HTR-8/SVneo (cell line): ENCODE data around the gene SRGAP3.
A peak's percentile ranks its signal among the peaks of the same experiment; 100 is the strongest.

ENCODE experiments used
- DNase-seq: peaks from one replicate; pipeline ENCODE4 v3.0.0; 2011; ENCODE audit warnings: low spot score, mixed read lengths; ENCODE audit not compliant: insufficient read length
- FAIRE-seq: peaks from 2 replicates; lab custom pipeline; 2011; peaks lifted over from hg19 to GRCh38; lab: Jason Lieb, UNC

Gene SRGAP3

DNA sequence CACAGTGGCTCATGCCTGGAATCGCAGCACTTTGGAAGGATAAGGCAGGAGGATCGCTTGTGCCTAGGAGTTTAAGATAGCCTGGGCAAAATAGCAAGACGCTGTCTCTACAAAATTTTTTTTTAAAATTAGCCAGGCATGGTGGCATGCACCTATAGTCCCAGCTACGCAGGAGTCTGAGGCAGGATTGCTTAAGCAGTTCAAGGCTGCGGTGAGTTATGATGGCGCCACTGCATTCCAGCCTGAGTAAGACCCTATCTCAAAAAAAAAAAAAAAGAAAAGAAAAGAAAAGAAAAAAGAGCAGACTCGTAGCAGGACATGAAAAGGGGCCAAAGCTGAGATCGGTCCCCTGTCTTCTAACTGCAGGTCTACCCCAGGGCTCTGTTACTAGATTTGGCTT lies 18.9 kb downstream of the SRGAP3 start:
- no peak for FAIRE-seq

DNA sequence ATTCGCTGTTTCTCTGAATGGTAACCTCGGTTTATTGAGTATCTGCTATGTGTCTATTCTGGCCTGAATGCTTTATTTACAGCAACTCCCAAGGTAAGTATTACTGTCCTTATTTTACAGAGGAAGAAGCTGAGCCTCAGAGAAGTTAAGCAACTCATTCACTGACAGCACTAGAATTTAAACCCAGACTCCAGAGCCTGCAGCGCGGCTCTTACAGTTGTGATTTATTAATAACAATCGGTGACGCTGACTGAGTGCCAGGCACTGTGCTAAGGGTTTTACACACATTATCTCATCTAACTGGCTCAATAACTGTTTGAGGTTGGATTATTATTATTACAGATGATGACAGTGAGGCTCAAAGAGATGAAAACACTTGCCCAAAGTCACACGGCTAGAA lies 19.6 kb downstream of the SRGAP3 start:
- FAIRE-seq = no peak
- DNase-seq = no peak

More for the DNA sequence above, 18.9 kb downstream of the SRGAP3 start:
- no peak for DNase-seq

DNA sequence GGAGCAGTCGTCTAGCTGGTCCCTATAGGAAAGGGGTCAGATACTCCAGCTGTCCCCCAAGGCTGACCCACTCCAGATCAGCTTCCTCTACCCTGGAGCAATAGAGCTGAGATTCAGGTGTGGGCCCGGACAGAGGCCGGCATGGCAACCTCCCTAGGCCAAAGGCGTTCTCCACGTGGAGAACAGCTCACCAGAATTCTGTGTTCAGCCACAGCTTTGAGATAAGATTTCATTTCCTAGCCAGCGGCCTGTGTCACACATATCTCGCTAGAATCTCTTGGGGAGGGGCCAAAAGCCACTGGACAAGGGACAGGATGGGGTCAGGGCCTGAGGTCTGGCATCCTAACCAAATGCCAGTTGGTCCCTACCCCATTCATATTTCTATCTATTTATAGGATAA lies 20.1 kb downstream of the SRGAP3 start:
- FAIRE-seq (no peak), DNase-seq (no peak)

DNA sequence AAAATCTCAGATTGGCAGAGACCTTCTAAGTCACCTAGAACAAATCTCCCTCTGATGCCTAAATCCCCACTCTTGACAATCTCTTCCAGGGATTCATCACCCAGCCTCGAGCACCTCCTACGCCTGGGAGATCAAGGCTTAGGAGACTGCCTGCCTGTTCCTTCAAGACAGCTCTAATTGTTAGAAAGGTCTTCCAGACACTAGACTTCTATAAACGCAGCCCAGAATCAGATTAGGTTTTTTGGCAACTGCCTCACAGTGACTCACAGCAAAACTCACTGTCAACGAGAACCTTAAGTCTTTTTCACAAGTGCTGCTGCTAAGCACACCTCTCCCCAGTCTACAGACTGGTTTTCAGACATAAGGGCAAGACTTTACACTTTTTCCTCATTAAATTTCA lies 23.1 kb downstream of the SRGAP3 start:
- DNase-seq (no peak), FAIRE-seq (no peak)

DNA sequence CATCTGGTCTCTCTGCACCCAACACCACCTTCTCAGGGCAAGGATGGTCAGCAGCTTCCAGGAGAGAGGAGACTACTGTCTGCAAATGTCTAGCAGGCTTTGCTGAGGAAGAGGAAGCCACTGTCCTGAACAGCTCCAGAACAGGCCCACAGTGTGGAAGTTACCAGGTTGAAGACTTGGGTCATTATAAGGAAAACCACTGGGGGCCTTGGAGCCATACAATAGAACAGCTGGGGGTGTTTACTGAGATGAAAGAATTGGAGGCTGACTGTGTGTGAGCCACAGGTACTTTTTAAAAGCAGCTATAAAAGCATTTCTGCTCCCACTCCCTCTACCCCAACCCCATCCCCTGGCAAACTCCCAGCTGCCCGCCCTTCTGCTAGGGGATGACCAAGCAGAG lies 24.2 kb downstream of the SRGAP3 start:
- DNase-seq = no peak
- no peak for FAIRE-seq

DNA sequence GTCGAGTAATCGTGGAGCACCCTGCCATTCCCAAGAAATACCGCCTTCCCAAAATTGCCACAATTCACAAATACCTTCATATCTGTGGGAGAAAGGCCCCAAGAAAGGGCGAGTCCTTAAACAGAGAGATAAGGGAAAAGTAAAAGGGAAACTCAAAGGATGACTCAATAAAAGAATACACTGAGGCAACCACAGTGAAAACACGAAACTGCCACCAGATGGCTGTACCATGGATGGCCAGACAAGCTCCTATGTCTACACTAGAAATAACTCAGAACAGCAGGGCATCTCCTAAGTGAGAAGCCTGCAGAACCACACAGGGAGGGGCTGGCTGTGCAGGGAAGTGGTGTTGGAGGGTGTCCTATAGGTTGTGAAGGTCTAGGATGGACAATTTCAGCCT lies 25.0 kb downstream of the SRGAP3 start:
- DNase-seq (no peak), FAIRE-seq (no peak)

DNA sequence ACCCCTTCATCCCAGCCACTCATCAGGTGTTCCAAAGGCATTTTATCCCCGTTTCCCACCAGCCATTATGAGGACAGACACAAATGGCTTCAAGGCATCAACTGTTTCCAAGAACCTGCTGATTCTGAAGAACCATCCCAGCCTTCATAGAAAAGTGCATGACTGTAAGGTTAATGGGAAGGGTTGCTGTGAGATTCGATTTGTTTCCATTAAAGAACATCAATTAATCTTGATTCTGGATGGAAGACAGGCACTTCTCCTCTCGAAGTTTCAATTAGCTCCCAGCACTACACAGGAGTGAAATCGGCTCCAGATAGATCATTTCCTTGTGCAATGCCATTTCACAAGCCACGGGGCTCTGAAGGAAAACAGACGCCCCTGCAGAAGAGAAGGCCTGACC lies 25.8 kb downstream of the SRGAP3 start:
- FAIRE-seq (no peak), DNase-seq (no peak)

DNA sequence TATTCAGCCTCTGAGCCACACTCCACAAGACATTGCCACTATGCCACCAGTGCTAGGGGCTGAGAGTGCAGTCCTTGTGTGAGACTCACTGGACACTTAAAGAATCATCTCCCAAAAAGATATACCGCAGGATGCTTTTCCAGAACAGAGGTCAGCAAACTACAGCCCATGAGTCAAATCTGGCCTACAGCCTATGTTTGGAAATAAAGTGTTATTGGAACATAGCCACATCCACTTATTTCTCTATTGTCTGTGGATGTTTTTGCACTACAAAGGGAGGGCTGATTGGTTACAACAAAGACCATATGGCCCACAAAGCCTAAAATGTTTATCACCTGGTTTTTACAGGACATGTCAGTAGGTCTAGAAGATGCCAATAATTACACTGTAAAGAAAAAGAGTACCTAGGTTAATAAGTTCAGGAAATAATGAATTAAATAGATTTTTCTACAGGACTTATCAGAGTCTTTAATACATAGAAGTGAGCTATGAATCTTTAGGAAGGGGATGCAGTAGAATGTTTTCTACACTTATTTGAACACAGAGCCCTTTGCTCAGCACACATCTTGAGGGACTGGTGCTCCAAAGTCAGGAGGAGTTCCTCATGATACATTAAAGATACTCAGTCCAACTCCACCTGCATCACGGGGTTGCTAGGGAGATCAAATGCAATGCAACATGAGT lies 26.3 kb downstream of the SRGAP3 start:
- FAIRE-seq (no peak), DNase-seq (no peak)

DNA sequence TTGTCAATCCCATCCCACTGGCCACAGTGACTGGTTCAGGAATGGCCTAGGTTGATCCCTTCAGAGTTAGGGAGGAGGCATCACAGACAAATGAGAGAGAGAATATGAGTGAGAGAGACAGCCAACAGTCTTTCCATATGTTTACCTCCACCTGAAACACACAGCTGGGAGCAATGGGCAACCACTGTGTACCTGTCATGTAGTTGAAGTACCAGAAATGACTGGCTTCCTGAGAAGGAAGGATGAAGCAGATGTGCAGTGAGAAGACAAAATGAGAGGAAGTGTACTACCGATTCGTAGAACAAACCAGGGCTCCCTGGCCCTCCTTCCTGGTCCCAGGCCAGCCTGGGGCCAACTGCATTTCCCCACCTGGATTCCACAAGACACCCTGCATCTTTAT lies 27.4 kb downstream of the SRGAP3 start:
- no peak for DNase-seq
- no peak for FAIRE-seq

DNA sequence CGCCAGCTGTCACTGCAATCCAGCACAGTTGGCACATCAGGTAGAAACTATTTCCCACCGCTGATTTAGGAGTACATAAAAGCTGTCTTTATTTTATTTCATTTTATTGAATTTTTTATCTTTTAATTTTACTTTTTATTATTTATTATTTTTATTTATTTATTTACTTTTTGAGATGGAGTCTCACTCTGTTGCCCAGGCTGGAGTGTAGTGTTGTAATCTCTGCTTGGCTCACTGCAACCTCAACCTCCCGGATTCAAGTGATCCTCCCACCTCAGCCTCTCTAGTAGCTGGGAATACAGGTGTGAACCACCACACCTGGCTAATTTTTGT lies 31.0 kb downstream of the SRGAP3 start:
- DNase-seq (no peak), FAIRE-seq (no peak)

DNA sequence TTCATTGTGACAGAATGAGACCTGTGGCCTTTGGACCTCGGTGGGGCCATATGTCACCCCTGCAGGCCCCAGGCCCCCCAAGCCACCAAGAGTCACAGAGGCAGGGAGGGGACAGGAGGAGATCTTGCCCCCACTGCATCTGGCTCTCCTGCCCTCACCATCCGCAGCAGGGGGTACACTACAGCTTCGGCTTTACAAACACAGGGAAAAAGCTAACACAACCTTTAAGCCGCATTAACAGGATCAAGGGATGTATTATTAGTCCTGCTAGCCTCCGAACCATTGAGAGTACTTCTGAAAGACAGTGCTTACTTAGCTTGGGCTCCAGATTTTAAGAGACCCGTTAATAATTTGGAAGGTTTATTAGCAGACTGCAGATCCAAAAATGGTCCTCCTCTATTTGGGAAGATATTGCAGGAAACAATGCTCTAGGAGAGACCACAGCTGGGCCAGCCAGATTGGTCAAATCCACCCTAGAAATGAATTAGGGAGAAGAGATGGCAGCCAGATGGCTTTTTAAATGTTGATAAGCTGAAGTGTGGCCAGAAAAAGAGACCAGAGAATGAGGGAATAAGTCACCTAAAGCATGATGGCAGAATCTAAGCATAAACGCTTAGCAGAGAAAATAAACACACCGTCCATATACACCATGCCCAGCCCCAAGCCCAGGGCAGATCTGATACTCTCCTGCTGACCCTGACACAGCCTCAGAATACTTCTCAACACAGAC lies 31.5 kb downstream of the SRGAP3 start:
- no peak for DNase-seq
- no peak for FAIRE-seq

DNA sequence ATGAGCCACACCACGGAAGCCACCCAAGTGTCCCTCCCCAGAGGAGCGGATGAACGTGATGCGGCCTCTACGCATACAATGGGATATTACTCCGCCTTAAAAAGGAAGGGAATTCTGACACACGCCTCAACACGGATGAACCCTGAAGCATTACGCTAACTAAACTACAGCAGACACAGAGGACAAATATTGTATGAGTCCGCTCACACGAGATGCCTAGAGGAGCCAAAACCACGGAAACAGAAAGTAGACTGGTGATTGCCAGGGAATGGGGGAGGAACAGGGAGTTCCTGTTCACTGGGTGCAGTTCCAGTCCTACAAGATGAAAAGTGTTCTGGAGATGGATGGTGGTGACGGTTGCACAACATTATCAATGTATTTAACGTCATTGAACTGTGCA lies 32.7 kb downstream of the SRGAP3 start:
- no peak for DNase-seq
- no peak for FAIRE-seq

DNA sequence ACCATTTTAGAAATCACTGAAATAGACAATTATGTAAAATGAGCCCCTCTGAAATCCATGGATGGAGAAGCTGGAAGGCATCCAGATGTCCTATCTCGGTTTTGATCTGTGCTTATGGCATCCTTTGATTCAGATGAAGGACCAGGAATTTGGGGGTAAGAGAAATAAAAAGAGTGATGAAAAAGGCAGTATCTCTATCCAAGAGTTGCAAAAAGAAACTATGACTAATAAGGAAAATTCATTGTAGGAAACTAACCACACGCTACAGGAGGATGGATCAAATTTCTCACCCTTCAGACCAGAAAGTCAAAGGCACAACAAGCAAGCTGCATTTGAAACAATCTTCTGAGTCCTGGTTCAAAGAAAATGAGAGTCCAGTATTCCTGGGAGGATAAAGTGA lies 34.8 kb downstream of the SRGAP3 start:
- DNase-seq (peak; percentile 49), FAIRE-seq (no peak)

DNA sequence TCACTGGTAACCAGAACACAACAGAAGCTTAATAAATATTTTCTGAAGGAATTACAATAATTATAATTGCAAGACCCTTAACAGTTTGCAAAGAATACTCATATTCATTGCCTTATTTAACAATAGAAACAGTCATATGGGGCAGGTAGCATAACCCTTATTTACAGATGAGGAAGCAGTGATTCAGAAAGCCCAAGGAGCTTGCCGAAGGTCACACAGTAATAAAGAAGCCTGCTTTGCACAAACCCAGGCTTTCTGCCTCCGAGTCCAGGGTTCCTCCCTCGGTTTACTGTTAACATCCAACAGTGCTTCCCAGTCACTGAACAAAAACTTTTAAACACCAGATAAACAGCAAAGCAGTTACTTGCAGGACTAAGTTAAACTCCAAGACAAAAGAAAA lies 35.3 kb downstream of the SRGAP3 start:
- DNase-seq (no peak), FAIRE-seq (no peak)

DNA sequence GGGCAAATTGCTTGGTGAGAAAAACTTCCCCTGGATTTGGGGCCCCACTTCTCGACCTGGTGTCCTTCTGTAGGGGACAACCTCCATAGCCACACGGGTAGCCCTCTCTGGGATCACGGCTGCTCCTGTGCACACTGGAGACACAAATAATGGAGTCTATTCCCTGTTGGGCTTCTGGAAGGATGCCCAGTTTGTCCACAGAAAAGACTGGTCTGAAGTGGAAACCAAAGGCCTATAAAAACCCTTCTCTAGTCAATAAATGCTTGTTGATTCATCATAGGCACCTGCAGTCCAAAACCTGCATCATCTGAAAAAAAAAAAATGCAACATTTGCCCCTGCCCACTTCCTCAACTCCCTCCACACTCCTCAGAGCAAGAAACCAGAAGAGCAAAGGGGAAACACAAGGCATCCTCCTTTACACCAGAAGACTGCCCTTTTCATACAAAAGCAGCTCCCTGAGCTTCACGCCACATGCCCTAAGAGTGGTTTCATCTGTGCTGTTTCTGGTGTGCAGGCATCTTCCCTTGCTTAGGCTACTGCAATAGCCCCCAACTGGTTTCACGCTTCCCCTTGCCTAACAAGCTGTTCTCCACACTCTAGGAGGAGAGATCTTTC lies 36.3 kb downstream of the SRGAP3 start:
- DNase-seq = no peak
- no peak for FAIRE-seq

DNA sequence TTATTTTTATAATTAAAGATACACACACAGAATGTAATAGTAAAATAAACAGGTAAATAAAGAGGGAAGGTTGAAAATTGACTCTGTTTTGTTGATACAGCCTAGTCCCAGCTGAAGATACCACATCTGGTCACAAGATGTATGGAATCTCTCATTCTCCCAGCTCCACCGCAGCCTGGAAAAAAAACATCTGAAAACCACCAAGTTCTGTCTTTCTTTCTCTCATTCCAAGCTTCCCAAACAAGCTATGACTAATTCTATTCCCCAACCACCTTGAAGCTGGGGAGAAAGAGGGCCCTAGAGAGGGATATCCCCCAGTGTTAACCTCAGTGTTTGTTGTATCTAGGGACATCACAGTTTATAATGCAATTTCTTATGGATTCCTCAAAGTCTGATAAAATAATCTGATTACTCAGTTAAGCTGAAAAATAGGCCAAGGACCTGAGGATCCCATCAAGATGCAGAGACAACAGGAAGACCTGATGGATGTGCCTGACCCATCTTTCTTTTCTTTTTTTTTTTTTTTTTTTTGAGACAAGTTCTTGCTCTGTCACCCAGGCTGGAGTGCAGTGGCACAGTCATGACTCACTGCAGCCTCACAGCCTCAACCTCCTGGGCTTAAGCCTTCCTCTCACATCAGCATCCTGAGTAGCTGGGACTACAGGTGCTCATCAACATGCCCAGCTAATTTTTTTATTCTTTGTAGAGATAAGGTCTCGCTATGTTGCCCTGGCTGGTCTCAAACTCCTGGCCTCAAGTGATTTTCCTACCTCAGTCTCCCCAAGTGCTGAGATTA lies 38.1 kb downstream of the SRGAP3 start:
- DNase-seq = no peak
- FAIRE-seq = no peak

DNA sequence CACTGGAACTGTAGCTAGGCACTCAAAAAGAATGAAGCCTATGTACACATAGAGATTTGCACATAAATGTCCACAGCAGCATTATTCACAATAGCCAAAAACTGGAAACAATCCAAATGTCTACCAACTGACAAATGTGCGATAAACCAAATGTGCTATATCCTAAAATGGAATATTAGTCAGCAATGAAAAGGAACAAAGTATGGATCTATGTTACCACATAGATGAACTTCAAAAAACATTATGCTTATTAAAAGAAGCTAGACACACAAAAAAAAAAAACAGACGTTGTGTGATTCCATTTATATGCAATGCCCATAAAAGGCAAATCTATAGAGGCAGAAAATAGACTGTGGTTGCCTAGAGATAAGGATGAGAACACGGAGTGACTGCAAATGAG lies 39.7 kb downstream of the SRGAP3 start:
- FAIRE-seq (no peak), DNase-seq (no peak)

DNA sequence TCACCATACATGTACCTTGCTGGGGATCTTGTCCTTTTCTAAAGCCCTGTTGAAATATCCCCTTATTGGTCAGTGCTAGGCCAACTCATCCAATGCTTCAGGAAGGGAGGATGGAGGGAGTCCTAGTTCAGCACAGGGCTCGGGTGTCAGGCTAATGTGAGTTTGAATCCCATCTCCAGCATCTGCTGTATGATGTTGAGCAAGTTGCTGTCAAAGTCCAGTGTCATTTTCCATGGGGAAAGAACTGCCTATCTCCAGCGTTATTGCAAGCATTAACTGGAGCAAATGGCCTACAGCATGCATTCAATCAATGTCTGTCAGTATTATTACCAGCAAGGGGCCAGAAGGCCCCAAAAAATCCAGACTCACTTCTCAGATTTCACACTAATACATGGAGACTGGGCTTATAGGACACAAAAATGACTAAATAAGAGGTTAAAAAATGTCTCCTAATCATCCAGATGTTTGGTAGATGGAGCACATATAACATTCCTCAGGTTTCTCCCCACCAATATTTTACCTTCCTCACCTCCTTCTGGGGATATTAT lies 40.8 kb downstream of the SRGAP3 start:
- no peak for FAIRE-seq
- DNase-seq = no peak

DNA sequence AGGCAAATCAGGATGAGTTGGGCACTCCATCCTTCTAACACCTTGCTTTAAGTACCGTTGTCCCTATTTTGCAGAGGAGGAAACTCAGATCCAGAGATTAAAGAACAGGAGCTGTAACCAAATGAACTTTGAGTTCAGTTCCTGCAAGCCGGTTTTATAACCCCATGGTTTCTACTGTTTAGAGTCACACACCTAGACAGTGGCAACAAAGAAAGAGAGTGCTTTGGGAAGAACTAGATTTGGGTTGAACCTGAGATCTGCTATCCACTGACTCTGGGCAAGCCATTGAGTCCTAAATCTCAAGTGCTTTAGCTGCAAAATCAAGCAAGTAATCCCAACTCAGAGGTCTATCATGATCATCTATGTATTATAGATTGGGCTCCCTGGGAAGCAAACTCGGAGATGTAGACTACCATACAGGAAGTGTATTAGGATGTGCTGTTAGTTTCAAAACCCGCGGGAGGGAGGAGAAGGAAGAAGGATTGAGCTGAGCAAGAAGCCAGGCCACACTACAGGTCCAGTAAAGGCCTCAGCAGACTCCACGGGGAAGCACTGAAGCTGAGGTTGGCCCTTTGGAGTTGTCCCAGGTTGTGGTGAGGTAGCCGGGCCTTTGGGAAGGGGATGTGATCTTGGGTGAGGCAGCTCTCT lies 42.2 kb downstream of the SRGAP3 start:
- no peak for FAIRE-seq
- DNase-seq = no peak

DNA sequence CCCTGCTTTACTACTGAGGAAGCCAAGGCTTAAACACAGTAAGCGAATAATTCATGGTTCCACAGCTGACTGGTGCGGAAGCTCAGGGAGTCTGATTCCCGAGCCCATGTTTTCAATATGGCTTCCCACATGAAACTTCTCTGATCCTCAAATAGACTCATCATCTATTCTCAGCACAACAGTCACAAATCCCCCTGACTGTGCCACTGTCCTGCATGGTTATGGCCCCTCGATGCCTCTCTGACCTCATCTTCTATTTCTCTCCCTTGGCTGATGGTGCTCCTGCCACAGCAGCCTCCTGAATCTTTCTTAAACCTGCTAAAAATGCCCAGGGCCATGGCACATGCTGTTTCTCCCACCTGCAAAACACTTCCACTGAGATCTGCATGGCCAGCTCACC lies 43.2 kb downstream of the SRGAP3 start:
- no peak for FAIRE-seq
- no peak for DNase-seq
